HEK293T (cell line): ENCODE results near the gene ZFP3.

Source experiments
- BHLHE40 ChIP-seq: fragments of 450-650 bp; IDR thresholded peaks from 2 replicates; pipeline ENCODE4 v1.6.1; 2016; ENCODE audit warnings: mild to moderate bottlenecking, moderate library complexity, borderline replicate concordance
- FOXA1 ChIP-seq: fragments of 450-650 bp; IDR thresholded peaks from 2 replicates; pipeline ENCODE4 v1.6.1; 2016; ENCODE audit warnings: mild to moderate bottlenecking
- FOXK2 ChIP-seq: fragments of 450-650 bp; IDR thresholded peaks from 2 replicates; pipeline ENCODE4 v1.6.1; 2016; ENCODE audit warnings: mild to moderate bottlenecking
- L3MBTL2 ChIP-seq: fragments of 450-650 bp; conservative IDR thresholded peaks from 2 replicates; pipeline ENCODE4 v1.6.1; 2016; ENCODE audit warnings: mild to moderate bottlenecking
- LEF1 ChIP-seq: fragments of 450-650 bp; IDR thresholded peaks from 2 replicates; pipeline ENCODE4 v1.6.1; 2017; ENCODE audit warnings: mild to moderate bottlenecking, borderline replicate concordance
- SP1 ChIP-seq: fragments of 450-650 bp; IDR thresholded peaks from 2 replicates; pipeline ENCODE4 v1.6.1; 2017
- SUZ12 ChIP-seq: fragments of 450-650 bp; IDR thresholded peaks from 2 replicates; pipeline ENCODE4 v1.6.1; 2016; ENCODE audit warnings: mild to moderate bottlenecking
- TF ChIP-seq, protein P1 (sequence below): fragments of 450-650 bp; IDR thresholded peaks from 2 replicates; pipeline ENCODE4 v1.6.1; 2016

DNA sequence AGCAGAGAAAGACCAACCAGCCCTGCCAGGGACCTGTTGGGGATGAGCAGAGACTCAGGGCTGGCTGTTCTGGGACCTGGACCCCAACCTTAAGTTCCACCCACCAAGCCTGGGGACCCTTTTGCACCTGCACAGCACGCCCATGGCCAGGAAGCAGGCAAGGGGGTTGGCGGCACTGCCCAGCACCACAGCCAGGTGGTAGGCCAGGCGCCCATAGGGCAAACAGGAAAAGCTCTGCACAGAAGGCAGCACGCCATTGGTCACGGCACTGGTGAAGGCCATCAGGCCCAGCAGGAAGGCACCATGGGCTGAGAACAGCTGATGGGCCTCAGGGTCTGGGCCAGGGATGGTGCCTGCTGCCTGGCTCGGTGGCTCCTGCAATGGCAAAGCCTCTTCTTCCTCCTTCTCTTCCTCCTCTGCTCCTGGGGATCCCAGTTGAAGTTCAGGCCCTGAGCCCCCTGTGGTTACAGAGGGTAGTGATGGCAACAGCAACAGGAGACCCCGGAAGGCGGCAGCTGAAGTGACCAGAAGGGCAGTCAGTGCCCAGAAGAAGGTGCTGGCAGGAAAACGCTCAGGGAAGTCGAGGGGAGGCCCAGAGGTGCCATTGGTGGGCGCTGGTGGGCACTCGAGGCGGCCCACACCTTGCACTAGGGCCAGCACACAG lies 44.8 kb upstream of the ZFP3 start:
- TF ChIP-seq SUZ12: no peak
- no peak for TF ChIP-seq FOXA1
- TF ChIP-seq, protein P1, sequence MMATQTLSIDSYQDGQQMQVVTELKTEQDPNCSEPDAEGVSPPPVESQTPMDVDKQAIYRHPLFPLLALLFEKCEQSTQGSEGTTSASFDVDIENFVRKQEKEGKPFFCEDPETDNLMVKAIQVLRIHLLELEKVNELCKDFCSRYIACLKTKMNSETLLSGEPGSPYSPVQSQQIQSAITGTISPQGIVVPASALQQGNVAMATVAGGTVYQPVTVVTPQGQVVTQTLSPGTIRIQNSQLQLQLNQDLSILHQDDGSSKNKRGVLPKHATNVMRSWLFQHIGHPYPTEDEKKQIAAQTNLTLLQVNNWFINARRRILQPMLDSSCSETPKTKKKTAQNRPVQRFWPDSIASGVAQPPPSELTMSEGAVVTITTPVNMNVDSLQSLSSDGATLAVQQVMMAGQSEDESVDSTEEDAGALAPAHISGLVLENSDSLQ: no peak
- TF ChIP-seq L3MBTL2: no peak
- no peak for TF ChIP-seq SP1
- no peak for TF ChIP-seq FOXK2
- no peak for TF ChIP-seq BHLHE40
- TF ChIP-seq LEF1: no peak
